GM12878 (cell line): ENCODE results near the gene TAF11. TPM values are rescaled to one million over a fixed set of nuclear protein-coding genes. Genes with fewer than 3 reads are reported as not detected.

Source experiments
- ATAC-seq: fragments of 200-7000 bp; cut with Tn5 transposase; 3 replicates; pipeline ENCODE4 v1.9.1; 2020; ENCODE audit warnings: mild to moderate bottlenecking, moderate library complexity
- BruUV-seq: library from RNA; stranded (reverse); fragments of 400-500 nt; replicated peaks from 2 replicates; lab custom pipeline; 2021; lab: Mats Ljungman, UMichigan
- CTCF ChIA-PET: fragments of 300-600 bp; sonication (Branson Sonifier 250); formaldehyde crosslinking; extraction: SDS; loops from one replicate; lab custom pipeline; 2021; ENCODE audit warnings: inconsistent platforms; lab: Yijun Ruan, JAX
- POLR2A ChIA-PET: fragments of 350-600 bp; formaldehyde crosslinking; extraction: SDS; loops from one replicate; lab custom pipeline; 2021; ENCODE audit warnings: inconsistent platforms; lab: Charles Lee
- RAD21 ChIA-PET: fragments of 300-600 bp; sonication (Branson Sonifier 250); formaldehyde crosslinking; loops from one replicate; lab custom pipeline; 2023; ENCODE audit warnings: antibody characterized with exemption; ENCODE audit not compliant: unreplicated experiment; lab: Charles Lee
- SMC1A ChIA-PET: fragments of 300-600 bp; sonication (Branson Sonifier 250); formaldehyde crosslinking; loops from one replicate; lab custom pipeline; 2023; ENCODE audit not compliant: unreplicated experiment, uncharacterized antibody; lab: Charles Lee
- DNase-seq: peaks from one replicate; pipeline ENCODE4 v3.0.0-alpha.2; 2011; ENCODE audit warnings: low read depth, low spot score
- FAIRE-seq: peaks from 3 replicates; lab custom pipeline; 2011; peaks lifted over from hg19 to GRCh38; lab: Jason Lieb, UNC
- H2AFZ ChIP-seq: 2 replicates; pipeline ENCODE4 v1.6.0; 2011; ENCODE audit warnings: low read depth, low read length, control low read depth; ENCODE audit not compliant: control insufficient read depth
- H3K27ac ChIP-seq: 2 replicates; pipeline ENCODE4 v1.5.1; 2011; ENCODE audit warnings: control low read depth; ENCODE audit not compliant: control insufficient read depth, insufficient read depth
- H3K27me3 ChIP-seq, 2 experiments: replicated peaks in 1 of 2; 2 replicates each; pipeline versions ENCODE4 v1.6.0 to v1.6.1; 2011; ENCODE audit warnings: low read length in 1 of 2; ENCODE audit not compliant: control insufficient read depth in 2 of 2, insufficient read depth in 2 of 2
- H3K36me3 ChIP-seq, 2 experiments: 2 replicates each; pipeline ENCODE4 v1.5.1; 2011; ENCODE audit warnings: low read length in 1 of 2; ENCODE audit not compliant: control insufficient read depth in 2 of 2, insufficient read depth in 2 of 2
- H3K4me1 ChIP-seq: 2 replicates; pipeline ENCODE4 v1.6.1; 2011; ENCODE audit warnings: mild to moderate bottlenecking, low read length, moderate library complexity, mixed read lengths; ENCODE audit not compliant: control insufficient read depth, insufficient read depth
- H3K4me2 ChIP-seq: 2 replicates; pipeline ENCODE4 v1.6.0; 2011; ENCODE audit warnings: control low read depth; ENCODE audit not compliant: control insufficient read depth, insufficient read depth
- H3K4me3 ChIP-seq: fragments of 200-600 bp; sonication (generic); 2 replicates; pipeline ENCODE4 v1.5.1; 2016
- H3K79me2 ChIP-seq: 2 replicates; pipeline ENCODE4 v1.6.0; 2011; ENCODE audit warnings: low read length; ENCODE audit not compliant: control insufficient read depth, insufficient read depth
- H3K9ac ChIP-seq: 2 replicates; pipeline ENCODE4 v1.8.0; 2011; ENCODE audit warnings: low read length, control low read depth, mixed read lengths; ENCODE audit not compliant: control insufficient read depth, insufficient read depth
- H3K9me3 ChIP-seq: replicated peaks from 3 replicates; pipeline ENCODE4 v1.5.1; 2011; ENCODE audit warnings: mild to moderate bottlenecking, low read length; ENCODE audit not compliant: control insufficient read depth, insufficient read depth
- H4K20me1 ChIP-seq: 2 replicates; pipeline ENCODE4 v1.6.0; 2011; ENCODE audit not compliant: control insufficient read depth, insufficient read depth
- ETV6 ChIP-seq, 2 experiments: fragments of 450-650 bp in 1 of 2; IDR thresholded peaks in 1 of 2; conservative IDR thresholded peaks in 1 of 2; 2 replicates each; pipeline ENCODE4 v1.6.1; 2014; ENCODE audit warnings: antibody characterized with exemption in 1 of 2, borderline replicate concordance in 1 of 2, low read depth in 1 of 2, mild to moderate bottlenecking in 1 of 2, moderate library complexity in 1 of 2
- HDAC6 ChIP-seq: fragments of 200-600 bp; sonication (generic); IDR thresholded peaks from one replicate; pipeline ENCODE4 v1.8.0; 2017; ENCODE audit warnings: antibody characterized with exemption; ENCODE audit not compliant: unreplicated experiment
- HDGF ChIP-seq: fragments of 450-650 bp; IDR thresholded peaks from 2 replicates; pipeline ENCODE4 v1.6.1; 2016; ENCODE audit warnings: antibody characterized with exemption
- JUND ChIP-seq: IDR thresholded peaks from 2 replicates; pipeline ENCODE4 v1.6.1; 2012; ENCODE audit warnings: low read depth, mild to moderate bottlenecking, low read length, improper control_type of control experiment, moderate library complexity
- MTA3 ChIP-seq: IDR thresholded peaks from 2 replicates; pipeline ENCODE4 v1.6.1; 2012; ENCODE audit warnings: low read length, inconsistent platforms, borderline replicate concordance
- NR2C1 ChIP-seq: fragments of 450-650 bp; IDR thresholded peaks from 2 replicates; pipeline ENCODE4 v1.6.1; 2017; ENCODE audit warnings: antibody characterized with exemption, mild to moderate bottlenecking, moderate library complexity
- RB1 ChIP-seq: fragments of 450-650 bp; formaldehyde crosslinking; IDR thresholded peaks from 2 replicates; pipeline ENCODE4 v1.6.1; 2017; ENCODE audit warnings: mild to moderate bottlenecking, borderline replicate concordance
- TBL1XR1 ChIP-seq: IDR thresholded peaks from 2 replicates; pipeline ENCODE4 v1.6.1; 2012; ENCODE audit warnings: low read depth, low read length, improper control_type of control experiment
- ZBTB33 ChIP-seq: fragments of 450-650 bp; IDR thresholded peaks from 2 replicates; pipeline ENCODE4 v1.6.1; 2017; ENCODE audit warnings: mild to moderate bottlenecking
- ZNF217 ChIP-seq: fragments of 450-650 bp; IDR thresholded peaks from 2 replicates; pipeline ENCODE4 v1.6.1; 2017; ENCODE audit warnings: antibody characterized with exemption, mild to moderate bottlenecking
- ZSCAN29 ChIP-seq: fragments of 450-650 bp; IDR thresholded peaks from 2 replicates; pipeline ENCODE4 v1.6.1; 2017; ENCODE audit warnings: mild to moderate bottlenecking, moderate library complexity
- WGBS: methylation state at CpG from one replicate; pipeline ENCODE4 v1.1.6; 2016; ENCODE audit warnings: low lambda C conversion rate; ENCODE audit not compliant: insufficient replicate concordance, insufficient coverage; ENCODE audit errors: missing lambda C conversion rate; 5-methylcytosine and 5-hydroxymethylcytosine counted together
- in situ Hi-C: fragments of 300-500 bp; cut with MboI; formaldehyde crosslinking; loops from 9 replicates; pipeline ENCODE4 v1.14.3; 2018; ENCODE audit warnings: mixed read lengths
- intact Hi-C: fragments of 100-400 bp; cut with micrococcal nuclease; formaldehyde crosslinking; loops from one replicate; pipeline ENCODE4 v1.14.2; 2022; ENCODE audit not compliant: unreplicated experiment
- polyA plus RNA-seq, 11 experiments: library from polyadenylated mRNA; depleted of rRNA in 4 of 11; unstranded in 6 of 11; stranded (reverse) in 5 of 11; fragments of >200 nt; fragmentation: Nextera tagmentation in 4 of 11; fragmentation: Illumina TruSeq in 1 of 11; extraction: Ambion mirVana in 4 of 11; extraction: Trizol in 1 of 11; gene quantifications; 1 replicate in 1 of 11; 2 replicates in 10 of 11; pipeline versions ENCODE4 v1.2.1 to v1.2.3, GENCODE V29; 2011 to 2016; ENCODE audit warnings: inconsistent platforms in 2 of 11, missing spikeins in 2 of 11, low read depth in 1 of 11
- total RNA-seq, 4 experiments: library from RNA; depleted of rRNA in 3 of 4; stranded (reverse); fragments of >200 nt in 3 of 4; fragmentation: Illumina TruSeq in 1 of 4; extraction: Trizol in 1 of 4; gene quantifications; 2 replicates each; pipeline versions ENCODE4 v1.2.1 to v1.2.3, GENCODE V29; 2013 to 2021

TAF11 gene
- total and polyA plus RNA-seq, 10 of the 15 experiments (the other 5 are each of a cell fraction or from before 2014, with no cell fraction given), result 24.6 to 59.2 (median 32.0) TPM

DNA sequence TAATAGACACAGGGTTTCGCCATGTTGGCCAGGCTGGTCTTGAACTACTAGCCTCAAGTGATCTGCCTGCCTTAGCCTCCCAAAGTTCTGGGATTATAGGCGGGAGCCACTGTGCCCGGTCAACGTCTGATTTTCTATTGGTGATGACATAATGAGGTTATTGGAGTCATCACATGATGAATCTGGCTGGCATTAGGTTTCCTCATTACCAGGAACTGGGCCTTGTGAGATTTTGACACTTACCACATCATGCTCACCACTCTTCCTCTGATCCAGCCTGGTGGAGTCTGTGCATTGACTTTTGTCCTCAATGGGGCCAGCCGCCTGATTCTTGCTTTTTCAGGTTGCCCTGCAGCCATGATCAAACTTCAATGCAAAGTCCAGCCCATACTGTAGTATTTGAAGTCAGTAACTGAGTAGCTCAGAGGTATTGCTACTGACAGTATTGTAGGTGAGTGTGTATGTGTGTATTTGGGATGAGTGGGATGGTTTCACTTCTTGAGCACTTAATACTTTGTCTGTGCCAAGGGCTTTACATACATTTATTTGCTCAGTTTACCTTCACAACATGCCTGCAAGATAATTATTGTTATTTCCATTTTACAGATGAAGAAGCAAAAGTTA lies 17.3 kb upstream of the TAF11 start:
- CTCF ChIA-PET, result no interaction called here
- WGBS, result 99% methylated on average over 5 of the region's 5 CpGs
- H3K4me2 ChIP-seq, result no peak overlapping the region
- H3K27me3 ChIP-seq, result no peaks in the 10 kb centered on the region
- H2AFZ ChIP-seq, result no peak overlapping the region
- in situ Hi-C loops, result no loop called here
- RAD21 ChIA-PET, result no interaction called here
- H3K9ac ChIP-seq, result no peak overlapping the region
- DNase-seq (no peak), FAIRE-seq (peak; percentile 27), ATAC-seq (no peak)
- no peak overlapping the region for H3K27ac ChIP-seq
- H3K79me2 ChIP-seq, result no peaks in the 10 kb centered on the region
- H3K4me3 ChIP-seq, result no peak overlapping the region
- POLR2A ChIA-PET, result no interaction called here
- no peaks in the 10 kb centered on the region for H3K36me3 ChIP-seq
- TF ChIP-seq HDAC6, result no peak
- no peak for TF ChIP-seq ZNF217
- no peak for TF ChIP-seq JUND
- TF ChIP-seq ETV6 (conservative IDR thresholded peaks at IDR 0.05 in 1 of 2, IDR thresholded peaks at IDR 0.05 in 1 of 2; ENCODE audit: borderline replicate concordance in 1 of 2, low read depth in 1 of 2), result no peak
- no peak for TF ChIP-seq RB1
- TF ChIP-seq ZSCAN29, result no peak
- no peak for TF ChIP-seq NR2C1
- no peak for TF ChIP-seq ZBTB33
- no peak for TF ChIP-seq HDGF
- no peak for TF ChIP-seq TBL1XR1
- TF ChIP-seq MTA3, result no peak
- SMC1A ChIA-PET, result interaction anchor here (0.7 to 1.4 kb wide), 3 partner anchors 10 to 738 kb away, joined by 3 read pairs; partner anchors contain the start of gene ANKS1A
- intact Hi-C loops, result no loop called here
- BruUV-seq, result no TSS peak
- no peaks in the 10 kb centered on the region for H3K4me1 ChIP-seq
- H4K20me1 ChIP-seq, result 0 out of 2 replicates have a peak, but pooled peaks cover 7% of the 10 kb centered on the region
- no peaks in the 10 kb centered on the region for H3K9me3 ChIP-seq
